A673 (cell line): Measurements from ENCODE around the gene IVNS1ABP. TPM values are rescaled to one million over a fixed set of nuclear protein-coding genes. Genes with fewer than 3 reads are reported as not detected.

Source experiments
- BruUV-seq: library from RNA; stranded (reverse); fragments of 400-500 nt; replicated peaks from 2 replicates; lab custom pipeline; 2021; lab: Mats Ljungman, UMichigan
- CTCF ChIA-PET: fragments of 300-600 bp; sonication (Branson Sonifier 250); formaldehyde crosslinking; loops from one replicate; lab custom pipeline; 2022; ENCODE audit warnings: antibody characterized with exemption; lab: Charles Lee
- POLR2A ChIA-PET: fragments of 300-600 bp; sonication (Branson Sonifier 250); formaldehyde crosslinking; loops from one replicate; lab custom pipeline; 2022; ENCODE audit warnings: antibody characterized with exemption; ENCODE audit not compliant: low non-redundant PET; lab: Charles Lee
- DNase-seq: peaks from one replicate; pipeline ENCODE4 v3.0.0-alpha.2; 2015; ENCODE audit warnings: low spot score
- H3K27ac ChIP-seq: fragments of 200-600 bp; sonication (generic); 2 replicates; pipeline ENCODE4 v1.5.1; 2016; ENCODE audit warnings: mixed run types, low read depth, mild to moderate bottlenecking, mixed read lengths, antibody characterized with exemption, low read length; ENCODE audit not compliant: poor library complexity, severe bottlenecking
- H3K27me3 ChIP-seq: fragments of 200-600 bp; sonication (generic); replicated peaks from 2 replicates; pipeline ENCODE4 v1.6.1; 2017; ENCODE audit warnings: mixed run types, low read depth, mild to moderate bottlenecking, mixed read lengths, antibody characterized with exemption, low read length; ENCODE audit not compliant: insufficient read depth, poor library complexity
- H3K36me3 ChIP-seq: fragments of 200-600 bp; sonication (generic); 2 replicates; pipeline ENCODE4 v1.6.1; 2016; ENCODE audit warnings: mixed run types, mild to moderate bottlenecking, mixed read lengths, antibody characterized with exemption, low read length; ENCODE audit not compliant: insufficient read depth, poor library complexity, severe bottlenecking
- H3K4me1 ChIP-seq: fragments of 200-600 bp; sonication (generic); 2 replicates; pipeline ENCODE4 v1.6.1; 2017; ENCODE audit warnings: mixed run types, mild to moderate bottlenecking, mixed read lengths, antibody characterized with exemption, low read length; ENCODE audit not compliant: insufficient read depth, poor library complexity, severe bottlenecking
- H3K4me3 ChIP-seq: fragments of 200-600 bp; sonication (generic); 2 replicates; pipeline ENCODE4 v1.5.1; 2016; ENCODE audit warnings: low read depth, mixed run types, mild to moderate bottlenecking, mixed read lengths, low read length; ENCODE audit not compliant: poor library complexity, severe bottlenecking
- H3K9me3 ChIP-seq: fragments of 200-600 bp; sonication (generic); 2 replicates; pipeline ENCODE4 v1.6.1; 2016; ENCODE audit warnings: mixed run types, low read depth, mild to moderate bottlenecking, mixed read lengths, antibody characterized with exemption, low read length; ENCODE audit not compliant: poor library complexity, severe bottlenecking
- EZH2 ChIP-seq: fragments of 200-600 bp; sonication (generic); IDR thresholded peaks from 2 replicates; pipeline ENCODE4 v1.6.1; 2017; ENCODE audit warnings: borderline replicate concordance, low read depth, mild to moderate bottlenecking, mixed read lengths, antibody characterized with exemption, low read length; ENCODE audit not compliant: poor library complexity, severe bottlenecking
- intact Hi-C: fragments of 100-400 bp; cut with micrococcal nuclease; formaldehyde crosslinking; loops from one replicate; pipeline ENCODE4 v1.10.0; 2022; ENCODE audit not compliant: unreplicated experiment
- total RNA-seq: library from RNA; stranded (reverse); gene quantifications from 2 replicates; pipeline ENCODE4 v1.2.3, GENCODE V29; 2021
- TF ChIP-seq, protein P1 (sequence below): fragments of 300-800, 200-600 bp; sonication (generic); conservative IDR thresholded peaks from 2 replicates; pipeline ENCODE4 v1.5.1; 2017; ENCODE audit warnings: low read depth, mild to moderate bottlenecking, antibody characterized with exemption, low read length, moderate library complexity, mixed read lengths

IVNS1ABP gene
- total RNA-seq, 1 experiment from 2014 or later, result 221 TPM

DNA sequence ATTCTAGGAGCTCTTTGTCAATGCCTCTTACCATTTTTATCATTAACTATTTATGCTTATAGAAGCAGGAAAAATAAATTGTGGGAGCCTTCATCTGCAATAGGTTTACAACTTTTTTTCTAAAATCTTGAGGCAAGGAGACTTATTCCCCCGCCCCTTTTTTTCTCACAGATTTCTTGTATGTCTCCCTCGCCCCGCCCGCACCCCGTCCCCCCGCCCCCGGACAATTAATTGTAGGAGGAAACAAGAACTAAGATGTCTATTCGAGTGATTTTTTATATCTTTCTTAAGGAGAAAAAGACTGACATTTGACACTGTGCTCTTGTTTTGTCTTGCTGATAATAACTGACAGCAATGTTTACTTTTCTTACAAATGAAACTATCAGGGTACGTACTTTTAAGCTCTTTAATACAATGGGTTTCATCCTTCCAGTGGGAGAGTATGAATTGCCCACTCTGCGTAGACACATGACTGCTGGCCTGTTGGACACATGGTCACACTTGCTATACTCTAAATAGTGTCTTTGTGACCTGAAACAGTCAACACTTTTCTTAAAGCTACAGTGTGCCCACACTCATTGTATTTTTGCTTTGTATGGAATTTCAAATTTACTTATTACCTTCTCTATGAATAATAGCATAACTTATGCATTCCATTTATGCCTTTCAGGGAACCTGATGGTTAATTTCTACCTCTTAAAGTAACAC is 1.5 kb upstream of the IVNS1ABP start:
- Histone ChIP-seq H3K4me3 (peak overlapping the region; percentile 95), H3K4me1 (peaks cover 15% of the 10 kb centered on the region), H3K9me3 (no peaks in the 10 kb centered on the region), H3K27me3 (no peaks in the 10 kb centered on the region), H3K36me3 (peaks cover 14% of the 10 kb centered on the region), H3K27ac (peak overlapping the region; percentile 99)
- ChIA-PET POLR2A (interaction anchor here (0.6 kb wide), 1 partner anchor 67 kb away, joined by 7 read pairs; no protein-coding TSS in a partner anchor), CTCF (interaction anchor here (1.1 to 1.3 kb wide), 2 partner anchors 351 to 362 kb away, joined by 3 to 5 read pairs; no protein-coding TSS in a partner anchor)
- peak; percentile 53 for DNase-seq
- intact Hi-C loops, result loop anchor here (2.0 to 5.0 kb wide), 2 partner anchors 20 to 894 kb away; no protein-coding TSS in a partner anchor
- no TSS peak for BruUV-seq
- TF ChIP-seq EZH2, result no peak
- TF ChIP-seq, protein P1, sequence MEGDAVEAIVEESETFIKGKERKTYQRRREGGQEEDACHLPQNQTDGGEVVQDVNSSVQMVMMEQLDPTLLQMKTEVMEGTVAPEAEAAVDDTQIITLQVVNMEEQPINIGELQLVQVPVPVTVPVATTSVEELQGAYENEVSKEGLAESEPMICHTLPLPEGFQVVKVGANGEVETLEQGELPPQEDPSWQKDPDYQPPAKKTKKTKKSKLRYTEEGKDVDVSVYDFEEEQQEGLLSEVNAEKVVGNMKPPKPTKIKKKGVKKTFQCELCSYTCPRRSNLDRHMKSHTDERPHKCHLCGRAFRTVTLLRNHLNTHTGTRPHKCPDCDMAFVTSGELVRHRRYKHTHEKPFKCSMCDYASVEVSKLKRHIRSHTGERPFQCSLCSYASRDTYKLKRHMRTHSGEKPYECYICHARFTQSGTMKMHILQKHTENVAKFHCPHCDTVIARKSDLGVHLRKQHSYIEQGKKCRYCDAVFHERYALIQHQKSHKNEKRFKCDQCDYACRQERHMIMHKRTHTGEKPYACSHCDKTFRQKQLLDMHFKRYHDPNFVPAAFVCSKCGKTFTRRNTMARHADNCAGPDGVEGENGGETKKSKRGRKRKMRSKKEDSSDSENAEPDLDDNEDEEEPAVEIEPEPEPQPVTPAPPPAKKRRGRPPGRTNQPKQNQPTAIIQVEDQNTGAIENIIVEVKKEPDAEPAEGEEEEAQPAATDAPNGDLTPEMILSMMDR, result no peak

DNA sequence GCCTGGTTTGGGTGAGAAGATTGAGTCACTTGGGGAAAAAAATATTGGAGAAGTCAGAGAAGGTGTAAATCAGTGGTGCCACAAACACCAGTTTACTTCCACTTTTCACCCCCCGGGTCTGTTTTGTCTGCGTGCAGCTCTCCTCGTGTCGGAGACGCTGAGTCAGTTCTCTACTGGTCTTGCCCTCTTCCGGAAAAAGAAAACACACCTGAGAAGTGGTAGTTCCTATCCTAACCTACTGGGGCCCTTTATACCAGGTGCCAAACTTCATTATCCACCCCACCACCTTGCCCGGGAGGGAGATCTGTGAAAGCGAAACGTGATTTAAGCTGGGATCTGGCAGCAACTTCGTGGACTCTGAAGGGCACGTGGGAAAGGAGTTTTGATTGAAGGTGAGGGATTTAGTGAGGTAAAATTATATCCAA is 855 bp upstream of the IVNS1ABP start:
- TF ChIP-seq EZH2, result no peak
- TF ChIP-seq, protein P1, result no peak

DNA sequence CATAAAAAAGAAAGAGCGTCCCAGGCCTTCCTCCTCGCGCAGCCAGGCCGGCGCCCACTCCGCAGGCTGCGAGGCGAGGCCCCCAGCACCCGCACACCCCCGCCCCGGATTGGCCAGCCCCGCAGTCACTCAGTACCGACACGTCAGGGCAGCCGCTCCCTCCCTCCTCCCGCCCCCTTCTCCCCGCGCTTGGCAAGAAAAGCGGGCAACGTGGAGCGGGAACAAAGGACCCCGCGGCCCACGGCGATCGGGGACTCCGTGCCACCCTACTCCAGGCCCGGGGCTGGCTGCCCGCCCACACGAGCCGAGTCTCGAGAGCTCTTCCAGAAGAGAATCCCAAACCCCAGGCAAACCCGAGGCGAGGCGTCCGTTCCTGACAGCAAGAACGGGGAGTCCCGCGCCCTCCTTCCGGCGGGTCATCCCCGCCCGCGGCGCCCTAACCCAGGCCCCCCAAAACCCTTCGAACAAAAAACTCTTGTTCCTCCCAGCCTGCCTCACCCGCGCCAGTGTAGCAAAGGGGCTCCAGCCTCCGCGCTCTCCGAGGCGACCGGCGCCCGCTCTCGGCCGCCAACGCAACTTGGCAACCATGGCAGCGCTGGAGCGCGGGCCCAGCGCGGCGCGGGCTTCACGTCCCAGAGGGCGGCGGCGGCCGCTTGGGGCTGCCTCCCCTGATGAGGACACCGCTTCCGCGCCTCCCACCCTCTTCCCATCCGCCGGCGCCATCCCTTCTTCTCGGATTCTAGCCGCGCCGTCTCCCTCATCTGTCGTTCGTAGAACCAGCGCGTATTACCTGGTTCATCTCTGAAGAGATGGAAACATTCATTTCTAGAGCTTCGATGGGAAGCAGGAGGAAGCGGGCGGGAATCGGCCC is 645 bp downstream of the IVNS1ABP start:
- CTCF ChIA-PET, result interaction anchor here (0.9 to 1.6 kb wide), 4 partner anchors 279 to 367 kb away, joined by 3 to 7 read pairs (median 5); no protein-coding TSS in a partner anchor
- H3K27ac ChIP-seq, result peak overlapping the region; percentile 99

More for the DNA sequence above, 855 bp upstream of the IVNS1ABP start:
- H3K9me3 ChIP-seq, result no peaks in the 10 kb centered on the region
- H3K36me3 ChIP-seq, result peaks cover 14% of the 10 kb centered on the region
- peak overlapping the region; percentile 95 for H3K4me3 ChIP-seq
- H3K27ac ChIP-seq, result peak overlapping the region; percentile 99
- intact Hi-C loops, result loop anchor here (2.0 to 5.0 kb wide), 3 partner anchors 21 to 894 kb away; no protein-coding TSS in a partner anchor
- no peaks in the 10 kb centered on the region for H3K27me3 ChIP-seq
- DNase-seq, result no peak
- H3K4me1 ChIP-seq, result peaks cover 15% of the 10 kb centered on the region
- BruUV-seq, result TSS peak; percentile 74
- ChIA-PET POLR2A (interaction anchor here (0.6 kb wide), 1 partner anchor 67 kb away, joined by 7 read pairs; no protein-coding TSS in a partner anchor), CTCF (interaction anchor here (1.1 kb wide), 1 partner anchor 363 kb away, joined by 3 read pairs; no protein-coding TSS in a partner anchor)

More for the DNA sequence above, 645 bp downstream of the IVNS1ABP start:
- DNase-seq, result peak; percentile 94
- no TSS peak for BruUV-seq
- Histone ChIP-seq H3K9me3 (no peaks in the 10 kb centered on the region), H3K27me3 (no peaks in the 10 kb centered on the region), H3K4me3 (peak overlapping the region; percentile 95), H3K36me3 (peaks cover 27% of the 10 kb centered on the region), H3K4me1 (peaks cover 30% of the 10 kb centered on the region)
- TF ChIP-seq, protein P1, result no peak; the same call in 1 of the 2 replicates
- no peak for TF ChIP-seq EZH2
- POLR2A ChIA-PET, result interaction anchor here (0.6 to 1.4 kb wide), 4 partner anchors 9 to 378 kb away, joined by 3 to 10 read pairs (median 4); no protein-coding TSS in a partner anchor
- intact Hi-C loops, result loop anchor here (2.0 to 5.0 kb wide), 2 partner anchors 354 to 896 kb away; no protein-coding TSS in a partner anchor
